Measurements from ENCODE around the gene LAMP5. TPM values are rescaled to one million over a fixed set of nuclear protein-coding genes. Genes with fewer than 3 reads are reported as not detected.

Gene LAMP5
- total RNA-seq, 4 donors from 2014 or later: not detected

- ATAC-seq (no peak), DNase-seq (no peak)
- no peak overlapping the region for H3K4me3 ChIP-seq
- no peaks in the 10 kb centered on the region for H3K27me3 ChIP-seq
- H3K4me1 ChIP-seq: no peaks in the 10 kb centered on the region
- TF ChIP-seq POLR2A (IDR thresholded peaks at IDR 0.05): no peak
- TF ChIP-seq CTCF (IDR thresholded peaks at IDR 0.05 in 4 of 5, conservative IDR thresholded peaks at IDR 0.05 in 1 of 5): no peak
- no peak overlapping the region for H3K27ac ChIP-seq
- in situ Hi-C loops (cut with MboI; ENCODE audit: low sequenced_read_pairs in 4 of 4) (no loop called here), intact Hi-C loops (cut with DNase I; ENCODE audit: low total_unique reads) (no loop called here)
- H3K36me3 ChIP-seq: no peaks in the 10 kb centered on the region
- H3K9me3 ChIP-seq: no peaks in the 10 kb centered on the region
Measured at GRCh38 chr20:9573335-9574151, 59.2 kb downstream of the LAMP5 start.

- no peak overlapping the region for H3K4me3 ChIP-seq
- TF ChIP-seq CTCF (IDR thresholded peaks at IDR 0.05 in 4 of 5, conservative IDR thresholded peaks at IDR 0.05 in 1 of 5) (no peak), POLR2A (IDR thresholded peaks at IDR 0.05) (no peak)
- no peaks in the 10 kb centered on the region for H3K4me1 ChIP-seq
- ATAC-seq (no peak), DNase-seq (no peak)
- intact Hi-C loops (cut with DNase I; ENCODE audit: low total_unique reads): no loop called here
- H3K27ac ChIP-seq: no peak overlapping the region
- H3K9me3 ChIP-seq: no peaks in the 10 kb centered on the region
- H3K27me3 ChIP-seq: no peaks in the 10 kb centered on the region
- in situ Hi-C loops (cut with MboI; ENCODE audit: low sequenced_read_pairs in 4 of 4): no loop called here
- H3K36me3 ChIP-seq: no peaks in the 10 kb centered on the region
Measured at GRCh38 chr20:9574181-9574580, 59.8 kb downstream of the LAMP5 start.

GRCh38 chr20:9574776-9575175, 60.4 kb downstream of the LAMP5 start:
- DNase-seq (no peak), ATAC-seq (no peak)
- Histone ChIP-seq H3K4me1 (no peaks in the 10 kb centered on the region), H3K9me3 (no peaks in the 10 kb centered on the region), H3K27ac (no peak overlapping the region), H3K4me3 (no peak overlapping the region), H3K27me3 (no peaks in the 10 kb centered on the region), H3K36me3 (no peaks in the 10 kb centered on the region)
- in situ Hi-C loops (cut with MboI; ENCODE audit: low sequenced_read_pairs in 4 of 4) (no loop called here), intact Hi-C loops (cut with DNase I; ENCODE audit: low total_unique reads) (no loop called here)
- TF ChIP-seq POLR2A (IDR thresholded peaks at IDR 0.05) (no peak), CTCF (IDR thresholded peaks at IDR 0.05 in 4 of 5, conservative IDR thresholded peaks at IDR 0.05 in 1 of 5) (no peak)

- in situ Hi-C loops (cut with MboI; ENCODE audit: low sequenced_read_pairs in 4 of 4) (no loop called here), intact Hi-C loops (cut with DNase I; ENCODE audit: low total_unique reads) (no loop called here)
- no peaks in the 10 kb centered on the region for H3K4me1 ChIP-seq
- no peaks in the 10 kb centered on the region for H3K9me3 ChIP-seq
- no peaks in the 10 kb centered on the region for H3K36me3 ChIP-seq
- DNase-seq: no peak
- no peak for TF ChIP-seq CTCF (IDR thresholded peaks at IDR 0.05 in 4 of 5, conservative IDR thresholded peaks at IDR 0.05 in 1 of 5)
- no peak for TF ChIP-seq POLR2A (IDR thresholded peaks at IDR 0.05)
- no peak for ATAC-seq
- H3K27ac ChIP-seq: no peak overlapping the region
- no peaks in the 10 kb centered on the region for H3K27me3 ChIP-seq
- H3K4me3 ChIP-seq: no peak overlapping the region
Measured at GRCh38 chr20:9575836-9576235, 61.4 kb downstream of the LAMP5 start.

GRCh38 chr20:9576695-9577094, 62.3 kb downstream of the LAMP5 start:
- H3K27ac ChIP-seq: no peak overlapping the region
- intact Hi-C loops (cut with DNase I; ENCODE audit: low total_unique reads) (no loop called here), in situ Hi-C loops (cut with MboI; ENCODE audit: low sequenced_read_pairs in 4 of 4) (no loop called here)
- no peaks in the 10 kb centered on the region for H3K4me1 ChIP-seq
- no peaks in the 10 kb centered on the region for H3K36me3 ChIP-seq
- DNase-seq (no peak), ATAC-seq (no peak)
- no peaks in the 10 kb centered on the region for H3K9me3 ChIP-seq
- no peaks in the 10 kb centered on the region for H3K27me3 ChIP-seq
- H3K4me3 ChIP-seq: no peak overlapping the region
- no peak for TF ChIP-seq CTCF (IDR thresholded peaks at IDR 0.05 in 4 of 5, conservative IDR thresholded peaks at IDR 0.05 in 1 of 5)
- no peak for TF ChIP-seq POLR2A (IDR thresholded peaks at IDR 0.05)
